Activated CD8-positive, alpha-beta memory T cell treated with anti-CD3 and anti-CD28 coated beads, Interleukin-2, amount 50 U/mL, for 1 hour (primary cell): Measurements from ENCODE around the gene ANKRD61.
"Not testable (repeated sequence)": the region's sequence is repeated elsewhere in the genome, so short reads cannot be mapped to it uniquely, and the experiment has no call there.

Source experiments
- DNase-seq: peaks from one replicate; pipeline ENCODE4 v3.0.0-alpha.2; 2020; ENCODE audit errors: extremely low read depth

Gene ANKRD61

DNA sequence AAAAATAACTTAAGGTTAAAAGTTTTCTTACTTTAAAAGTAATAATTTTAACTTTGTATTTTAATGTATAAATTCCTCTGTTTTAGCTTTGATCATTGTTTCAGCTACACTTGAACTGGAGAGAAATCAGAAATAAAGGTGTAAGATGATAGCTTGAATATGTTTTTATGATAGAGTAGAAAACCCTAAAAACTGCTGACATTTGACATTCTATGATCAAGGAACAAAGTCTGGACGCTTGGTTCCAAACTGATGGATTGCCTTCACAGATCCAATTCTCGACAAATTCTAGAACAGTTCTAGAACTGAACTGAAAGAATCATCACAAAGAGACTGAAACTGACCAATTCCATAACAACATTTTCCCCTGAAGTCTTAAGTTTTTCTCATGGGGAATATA, at the start of gene ANKRD61:
ANKRD61 (plus strand) TSS at position 389 of the 400 bp plus-strand sequence; CDS start at position 389, 0 bp downstream.
- no peak for DNase-seq

DNA sequence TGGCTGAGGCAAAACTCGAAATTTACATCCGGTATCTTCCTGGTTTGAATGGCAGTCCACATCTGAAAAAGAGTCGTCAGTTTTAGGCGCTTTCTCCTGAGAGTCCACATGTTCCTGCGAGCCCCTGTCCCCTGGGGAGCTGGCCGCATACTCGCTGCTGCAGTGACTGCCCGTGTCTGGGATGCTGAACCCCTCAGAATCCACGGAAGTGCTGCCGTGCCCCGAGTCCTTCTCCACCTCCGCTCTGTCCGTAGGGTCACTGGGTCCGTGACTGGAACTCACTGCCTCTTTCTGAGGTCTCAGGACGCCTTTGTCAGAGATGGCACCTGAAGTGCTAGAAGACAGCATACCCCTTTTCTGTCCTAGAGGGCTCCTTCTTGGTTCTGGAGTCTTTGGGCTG, 44.1 kb upstream of the ANKRD61 start:
- DNase-seq, result not testable (repeated sequence)

DNA sequence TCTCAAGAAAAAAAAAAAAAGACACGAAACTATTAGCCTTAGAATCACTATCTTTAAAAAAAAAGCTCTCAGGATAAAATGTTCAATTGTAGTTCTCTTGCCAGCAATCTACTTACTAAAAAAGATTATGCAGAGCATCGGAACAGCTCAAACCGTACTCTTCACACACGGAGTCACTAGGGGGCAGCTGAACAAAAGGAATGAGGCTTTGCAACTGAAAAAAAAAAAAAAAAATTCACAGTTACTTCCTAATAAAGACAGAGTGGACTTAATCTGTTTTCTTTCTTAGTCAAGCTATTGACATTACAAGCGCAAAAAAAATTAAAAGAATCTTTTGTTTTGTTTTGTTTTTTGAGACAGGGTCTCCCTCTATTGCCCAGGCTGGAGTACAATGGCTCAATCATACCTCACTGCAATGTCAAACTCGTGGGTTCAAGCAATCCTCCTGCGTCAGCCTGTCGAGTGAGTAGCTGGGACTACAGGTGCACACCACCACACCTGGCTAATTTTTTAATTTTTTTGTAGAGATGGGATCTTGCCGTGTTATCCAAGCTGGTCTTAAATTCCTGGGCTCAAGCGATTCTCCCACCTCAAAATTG, 33.9 kb upstream of the ANKRD61 start:
- DNase-seq, result peak; percentile 24

DNA sequence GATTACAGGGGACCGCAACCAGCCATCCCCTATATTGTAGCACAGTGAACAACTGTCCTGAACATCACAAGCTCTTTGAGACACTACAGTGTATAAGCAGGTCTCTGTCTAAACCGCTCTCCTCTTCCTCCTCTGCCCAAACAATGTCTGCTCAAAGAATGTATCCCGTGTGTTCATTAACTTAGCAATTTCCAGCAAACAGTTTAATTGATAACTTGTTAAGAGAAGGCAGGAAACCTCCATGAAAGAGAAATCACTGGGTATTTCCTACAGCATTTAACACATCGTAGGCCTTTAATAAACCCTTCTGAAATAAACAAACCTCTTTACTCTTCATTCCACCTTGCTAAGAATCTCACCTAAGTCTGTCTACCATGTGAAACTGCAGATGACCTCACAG, 23.8 kb upstream of the ANKRD61 start:
- no peak for DNase-seq

DNA sequence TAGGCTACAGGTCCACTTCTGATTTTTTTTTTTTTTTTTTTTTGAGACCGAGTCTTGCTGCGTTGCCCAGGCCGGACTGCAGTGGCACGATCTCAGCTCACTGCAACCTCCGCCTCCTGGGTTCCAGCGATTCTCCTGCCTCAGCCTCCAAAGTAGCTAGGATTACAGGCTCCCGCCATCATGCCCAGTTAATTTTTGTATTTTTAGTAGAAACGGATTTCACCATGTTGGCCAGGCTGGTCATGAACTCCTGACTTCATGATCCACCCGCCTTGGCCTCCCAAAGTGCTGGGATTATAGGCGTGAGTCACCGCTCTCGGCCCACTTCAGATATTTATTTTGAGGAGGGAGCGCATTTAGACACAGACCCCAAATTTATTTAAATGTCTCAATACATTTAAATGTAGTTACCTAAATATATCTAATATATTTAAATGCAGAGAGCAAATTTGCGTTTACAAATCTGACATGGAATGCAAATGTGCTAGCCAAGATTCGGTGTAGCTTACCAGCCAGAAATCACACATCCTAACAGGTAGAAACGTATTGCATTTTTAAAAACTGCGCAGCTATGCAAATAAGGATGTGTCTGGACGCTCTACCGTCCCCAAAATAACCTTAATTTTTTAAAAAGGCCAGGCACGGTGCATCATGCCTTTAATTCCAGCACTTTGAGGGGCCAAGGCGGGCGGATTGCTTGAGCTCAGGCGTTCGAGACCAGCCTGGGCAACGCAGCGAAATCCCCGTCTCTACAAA, 23.2 kb upstream of the ANKRD61 start:
- DNase-seq, result not testable (repeated sequence)

DNA sequence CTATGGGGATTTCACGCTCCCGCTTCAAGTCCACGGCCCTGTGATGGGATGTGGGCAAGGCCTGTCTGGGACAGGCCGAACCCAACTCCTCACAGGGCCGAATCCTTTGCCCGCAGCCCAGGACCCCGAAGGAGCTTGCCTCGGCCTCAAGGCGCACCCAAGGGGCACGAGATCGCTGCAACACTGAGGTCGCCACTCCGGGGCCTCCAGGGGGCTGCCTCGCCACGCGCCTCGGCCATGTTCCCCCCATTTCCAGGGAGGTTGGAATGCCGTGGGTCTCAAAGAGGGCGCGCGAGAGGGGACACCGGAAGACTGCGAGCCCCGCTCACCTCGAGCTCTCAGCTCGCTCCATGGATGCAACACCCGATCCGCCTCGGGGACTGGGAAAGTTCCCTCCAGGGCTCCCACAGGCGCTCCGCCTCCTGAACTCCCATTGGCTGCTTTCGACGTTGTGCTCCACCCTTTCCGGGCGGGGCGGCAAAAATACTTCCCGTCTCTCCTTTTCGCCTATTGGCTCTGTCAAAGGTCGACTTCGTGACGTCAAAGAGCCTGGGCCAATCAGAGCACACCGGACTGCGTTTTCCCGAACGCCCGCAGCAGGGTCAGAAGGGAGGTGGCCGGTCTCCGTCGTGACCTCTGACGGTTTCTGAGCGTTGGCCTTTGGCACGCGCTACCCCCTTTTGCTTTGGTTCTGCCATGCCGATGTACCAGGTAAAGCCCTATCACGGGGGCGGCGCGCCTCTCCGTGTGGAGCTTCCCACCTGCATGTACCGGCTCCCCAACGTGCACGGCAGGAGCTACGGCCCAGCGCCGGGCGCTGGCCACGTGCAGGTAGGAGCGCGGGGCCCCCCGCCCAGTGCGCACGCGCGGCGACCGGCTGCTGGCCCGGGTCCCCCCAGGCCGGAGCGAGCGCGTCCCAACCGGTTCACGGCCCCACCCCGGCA, 22.2 kb upstream of the ANKRD61 start, which contains the start of the genes AIMP2 and PMS2:
AIMP2 (plus strand) TSS at position 605 of the 944 bp plus-strand sequence; CDS start at position 697, 92 bp downstream.
PMS2 (minus strand) TSS at position 382 of the 944 bp plus-strand sequence; CDS start at position 352, 30 bp downstream.
- peak; percentile 90 for DNase-seq

DNA sequence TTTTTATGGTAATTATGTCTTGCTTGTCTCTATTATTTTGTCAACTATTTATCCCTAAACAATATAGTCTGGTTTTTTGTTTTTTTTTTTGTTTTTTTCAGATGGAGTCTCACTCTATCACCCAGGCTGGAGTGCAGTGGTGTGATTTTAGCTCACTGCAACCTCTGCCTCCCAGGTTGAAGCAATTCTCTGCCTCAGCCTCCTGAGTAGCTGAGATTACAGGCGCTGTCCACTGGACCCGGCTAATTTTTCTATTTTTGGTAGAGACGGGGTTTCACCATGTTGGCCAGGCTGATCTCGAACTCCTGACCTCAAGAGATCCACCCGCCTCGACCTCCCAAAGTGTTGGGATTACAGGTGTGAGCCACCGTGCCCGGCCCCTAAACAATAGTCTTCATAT, 20.8 kb upstream of the ANKRD61 start:
- DNase-seq, result not testable (repeated sequence)

DNA sequence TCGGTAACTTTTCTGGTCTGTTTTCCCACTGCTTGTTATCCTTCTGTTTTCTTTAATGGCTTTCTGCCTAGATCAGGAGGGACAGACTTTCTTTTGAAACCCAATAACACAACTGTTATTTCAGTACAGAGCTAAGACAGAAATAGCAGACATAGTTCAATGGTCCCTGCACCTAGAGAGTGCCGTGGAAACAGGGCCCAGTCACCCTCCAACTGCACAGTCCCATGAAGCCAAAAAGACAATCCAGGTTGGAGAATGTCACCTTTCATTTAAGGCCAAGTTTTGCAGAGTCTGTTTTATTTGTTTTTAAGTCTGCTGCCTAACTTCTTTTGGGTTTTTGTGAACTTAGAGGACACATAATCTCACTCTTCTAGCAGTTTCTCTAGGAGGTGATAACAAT, 19.6 kb upstream of the ANKRD61 start:
- DNase-seq, result no peak

DNA sequence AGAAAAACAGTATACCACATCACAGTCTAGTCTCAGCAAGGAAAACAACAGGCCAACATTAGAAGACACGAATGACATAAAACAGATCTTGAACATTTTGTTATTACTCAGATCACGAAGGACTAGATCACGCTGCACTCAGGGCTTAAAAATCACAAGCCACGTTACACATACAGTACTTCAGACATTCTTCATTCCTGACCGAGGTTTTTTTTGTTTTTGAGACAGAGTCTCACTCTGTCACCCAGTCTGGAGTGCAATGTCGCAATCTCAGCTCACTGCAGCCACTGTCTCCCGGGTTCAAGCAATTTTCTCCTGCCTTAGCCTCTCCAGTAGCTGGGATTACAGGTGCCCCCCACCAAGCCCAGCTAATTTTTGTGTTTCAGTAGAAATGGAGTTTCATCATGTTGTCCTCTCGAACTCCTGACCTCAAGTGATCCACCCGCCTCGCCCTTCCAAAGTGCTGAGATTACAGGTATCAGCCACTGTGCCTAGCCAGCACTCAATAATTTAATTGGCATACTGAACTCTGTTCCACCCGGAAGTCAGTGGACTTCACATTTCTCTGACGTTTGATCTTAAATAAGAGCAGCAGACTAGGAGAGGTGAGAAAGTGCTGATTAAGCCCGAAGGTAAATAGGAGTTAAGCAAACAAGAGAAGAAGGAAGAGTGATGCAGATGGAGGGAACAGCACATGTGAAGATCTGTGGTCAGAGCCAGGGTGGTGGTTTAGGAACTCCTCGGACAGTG, 18.6 kb upstream of the ANKRD61 start:
- no peak for DNase-seq

DNA sequence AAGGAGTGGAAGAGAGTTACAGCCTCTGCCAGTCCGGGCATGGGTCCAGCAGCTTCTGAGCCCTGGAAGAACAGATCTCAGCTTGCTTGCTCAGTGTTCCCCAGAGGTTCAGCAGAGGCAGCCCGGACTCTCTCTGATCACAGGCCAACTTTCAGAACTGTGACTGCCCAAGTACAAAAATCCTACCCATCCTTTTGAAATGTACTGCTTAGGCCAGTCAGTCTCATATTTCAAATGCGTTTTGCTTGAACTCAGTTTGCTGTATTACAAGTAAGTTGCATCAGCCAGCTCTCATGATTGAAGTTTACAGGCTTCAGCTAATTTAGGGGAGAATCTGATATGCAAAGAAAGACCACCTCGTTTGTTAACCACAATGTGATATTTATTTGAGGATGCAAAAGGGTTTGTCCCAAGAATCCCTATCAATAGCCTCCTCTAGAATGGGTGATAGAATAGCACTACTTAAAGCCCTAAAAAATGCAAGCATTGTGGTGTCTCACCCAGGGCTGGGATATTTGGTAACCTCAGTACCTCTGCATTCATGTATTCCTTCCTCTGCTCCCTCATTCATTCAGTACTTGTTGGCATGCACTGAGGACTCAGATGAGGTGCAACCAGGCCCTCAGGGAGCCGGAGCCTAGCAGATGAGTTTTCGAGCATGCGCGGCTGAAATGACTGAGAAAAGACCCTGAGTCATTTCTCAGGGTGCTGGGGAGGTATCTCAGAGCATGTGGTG, 15.1 kb upstream of the ANKRD61 start:
- DNase-seq, result no peak

DNA sequence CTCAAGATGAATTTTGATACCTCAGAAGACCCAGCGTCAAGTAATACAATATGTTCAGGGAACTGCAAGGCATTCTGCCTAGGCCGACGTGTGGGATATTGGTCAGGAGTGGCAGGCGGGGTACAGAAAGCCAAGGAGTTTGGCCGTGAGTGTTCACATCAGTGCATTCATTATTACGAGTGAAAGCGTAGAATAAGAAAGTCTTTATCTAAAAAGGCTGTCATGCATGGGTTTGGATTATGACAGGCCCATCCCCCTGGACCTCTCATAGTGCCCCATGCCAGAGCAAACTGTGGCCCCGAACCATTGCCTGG, 14.6 kb upstream of the ANKRD61 start:
- no peak for DNase-seq

DNA sequence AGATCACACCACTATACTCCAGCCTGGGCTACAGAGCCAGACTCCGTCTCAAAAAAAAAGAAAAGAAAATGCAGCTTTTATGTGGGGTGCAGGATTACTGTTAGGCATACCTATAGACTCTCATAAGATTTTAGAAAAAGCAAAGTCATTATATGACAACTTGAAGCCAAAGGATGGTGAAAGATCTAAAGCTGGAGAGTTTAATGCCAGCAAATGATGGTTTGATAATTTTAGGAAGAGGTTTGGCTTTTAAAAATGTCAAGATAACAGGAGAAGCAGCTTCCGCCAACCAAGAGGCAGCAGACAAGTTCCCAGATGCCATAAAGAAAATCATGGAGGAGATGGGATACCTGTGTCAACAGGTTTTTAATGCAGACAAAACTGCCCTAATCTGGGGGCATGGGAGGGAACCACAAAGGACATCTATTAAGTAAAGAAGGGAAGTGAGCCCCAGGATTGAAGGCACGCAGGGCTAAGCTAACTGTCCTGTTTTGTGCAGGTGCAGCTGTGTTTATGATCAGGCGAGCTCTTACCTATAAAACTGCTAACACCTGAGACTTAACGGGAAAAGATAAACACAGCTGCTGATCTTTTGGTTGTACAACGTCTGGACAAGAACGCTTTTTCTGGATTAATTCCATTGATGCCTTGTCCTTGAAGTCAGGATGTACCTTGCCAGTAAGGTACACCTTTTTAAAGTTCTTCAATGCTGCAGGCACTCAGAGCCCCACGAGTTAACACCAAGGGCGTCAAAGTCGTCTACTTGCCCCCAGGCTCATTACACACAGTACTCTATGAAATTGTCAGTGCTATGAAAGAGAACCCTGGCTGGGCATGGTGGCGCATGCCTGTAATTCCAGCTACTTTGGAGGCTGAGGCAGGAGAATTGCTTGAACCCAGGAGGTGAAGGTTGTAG, 10.5 kb upstream of the ANKRD61 start:
- no peak for DNase-seq

DNA sequence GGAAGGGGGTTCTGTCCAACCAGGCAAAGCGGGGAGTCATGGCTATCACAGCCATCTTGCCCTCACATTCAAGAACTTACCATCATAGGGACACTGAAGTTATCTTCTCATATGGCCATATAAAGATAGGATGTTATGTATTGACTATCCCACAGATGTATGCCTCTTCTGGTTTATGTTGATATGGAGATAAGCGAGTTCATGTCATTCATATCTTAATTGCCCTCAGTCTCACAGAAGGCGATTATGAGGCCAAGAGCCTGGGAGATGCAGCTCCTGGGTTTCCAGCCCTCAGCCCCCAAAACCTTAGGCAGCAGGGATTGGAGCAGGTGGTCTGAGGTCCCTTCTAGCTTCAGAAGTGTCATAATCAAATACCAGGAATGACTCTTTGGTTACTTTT, 8.5 kb upstream of the ANKRD61 start:
- no peak for DNase-seq

DNA sequence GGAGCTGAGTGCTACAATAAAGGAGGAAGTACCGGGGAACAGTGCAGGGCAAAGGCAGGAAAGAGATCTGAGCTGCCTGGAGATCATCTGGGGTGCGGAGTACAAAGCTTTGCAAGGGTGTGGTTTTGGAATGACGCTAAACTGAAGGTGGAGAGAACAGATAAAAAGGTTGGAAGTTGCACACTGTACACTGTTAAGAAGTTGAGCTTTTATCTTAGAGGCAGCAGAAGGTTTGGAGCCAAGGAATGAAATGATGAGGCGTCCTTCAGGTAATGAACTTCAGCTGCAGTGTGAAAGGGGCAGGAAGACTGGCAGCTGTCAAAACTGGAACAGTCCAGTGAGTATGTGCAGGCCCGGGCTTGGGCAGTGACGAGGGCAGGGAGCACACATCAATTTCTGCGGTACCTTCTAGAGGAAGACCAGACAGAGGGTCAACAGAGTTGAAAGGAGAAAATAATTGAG, 7.2 kb upstream of the ANKRD61 start:
- DNase-seq, result no peak

DNA sequence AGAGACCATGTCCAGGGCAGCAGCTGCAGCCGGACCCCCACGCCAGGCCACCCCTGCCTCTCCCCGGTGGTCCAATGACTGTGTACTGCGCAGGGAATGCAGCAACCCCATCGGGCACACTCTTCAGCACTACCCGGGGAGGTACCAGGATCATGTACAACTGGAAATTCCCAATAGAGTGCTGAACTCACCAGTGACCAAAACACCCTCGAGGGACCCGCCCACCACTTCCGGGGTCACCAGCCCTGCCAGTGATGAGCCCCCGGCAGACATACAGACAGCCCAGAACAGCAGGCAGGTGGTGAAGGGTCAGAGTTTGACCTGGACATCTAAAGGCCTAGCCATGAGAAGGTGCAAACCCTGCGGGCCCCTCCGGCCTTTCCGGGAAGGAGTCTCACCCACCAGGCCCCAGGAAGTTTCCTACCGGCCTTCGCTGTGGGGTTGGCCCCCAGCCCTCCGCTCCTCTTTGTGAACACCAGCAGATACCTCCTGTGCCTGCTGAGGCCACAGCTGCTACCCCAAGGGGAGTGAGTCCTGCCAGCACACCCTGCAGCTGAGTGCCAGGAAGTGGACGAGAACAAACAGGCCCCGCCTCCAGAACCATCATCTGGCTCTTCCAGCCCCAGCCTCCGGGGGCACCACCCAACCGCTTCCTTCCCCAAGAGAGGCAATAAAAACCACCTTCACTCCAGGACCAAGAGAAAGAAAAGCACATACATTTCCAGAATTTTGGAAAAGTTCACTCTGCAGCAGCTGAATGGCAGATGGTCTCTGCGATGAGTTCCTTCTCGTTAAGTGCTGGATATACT, 5.0 kb upstream of the ANKRD61 start:
- DNase-seq, result peak; percentile 29

DNA sequence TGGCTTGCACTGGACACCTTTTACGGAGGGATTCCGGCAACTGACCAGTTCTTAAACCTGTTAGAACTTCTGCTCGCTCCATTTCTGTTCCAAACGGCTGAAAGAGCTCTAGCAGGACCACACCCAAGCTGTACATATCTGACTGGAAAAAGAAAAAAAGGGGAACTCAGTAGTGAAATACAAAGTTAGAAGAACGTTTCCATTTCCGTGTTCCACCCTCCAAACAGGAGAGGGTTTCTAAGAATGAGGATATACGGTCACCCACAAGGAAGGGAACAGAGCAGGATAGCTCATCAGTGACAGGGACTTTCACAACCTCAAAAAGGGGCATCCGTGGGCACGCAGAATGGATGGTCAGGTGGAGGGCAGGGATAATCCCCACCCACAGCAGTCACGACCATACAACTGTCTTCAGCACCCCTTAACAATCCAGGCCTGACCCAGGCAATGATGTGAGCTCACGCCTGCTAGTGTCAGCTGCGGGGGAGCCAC, 4.3 kb upstream of the ANKRD61 start:
- DNase-seq, result no peak

DNA sequence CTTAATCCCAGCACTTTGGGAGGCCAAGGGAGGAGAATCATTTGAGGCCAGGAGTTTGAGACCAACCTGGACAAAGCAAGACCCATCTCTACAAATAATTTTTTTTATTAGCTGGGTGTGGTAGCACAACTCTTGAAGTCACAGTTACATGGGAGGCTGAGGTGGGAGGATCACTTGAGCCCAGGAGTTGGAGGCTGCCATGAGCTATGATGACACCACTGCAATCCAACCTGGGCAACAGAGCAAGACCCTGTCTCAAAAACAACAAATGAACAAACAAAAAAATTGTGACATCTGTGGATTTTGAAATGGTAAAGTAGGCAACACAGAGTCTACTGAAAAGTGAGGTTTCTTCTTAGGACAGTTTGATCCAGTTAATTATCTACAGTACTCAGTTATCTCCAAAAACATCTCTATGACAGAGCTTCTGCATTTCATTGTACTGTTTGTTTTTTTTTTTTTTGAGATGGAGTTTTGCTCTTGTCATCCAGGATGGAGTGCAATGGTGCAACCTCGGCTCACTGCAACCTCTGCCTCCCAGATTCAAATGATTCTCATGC, 3.3 kb upstream of the ANKRD61 start:
- no peak for DNase-seq

DNA sequence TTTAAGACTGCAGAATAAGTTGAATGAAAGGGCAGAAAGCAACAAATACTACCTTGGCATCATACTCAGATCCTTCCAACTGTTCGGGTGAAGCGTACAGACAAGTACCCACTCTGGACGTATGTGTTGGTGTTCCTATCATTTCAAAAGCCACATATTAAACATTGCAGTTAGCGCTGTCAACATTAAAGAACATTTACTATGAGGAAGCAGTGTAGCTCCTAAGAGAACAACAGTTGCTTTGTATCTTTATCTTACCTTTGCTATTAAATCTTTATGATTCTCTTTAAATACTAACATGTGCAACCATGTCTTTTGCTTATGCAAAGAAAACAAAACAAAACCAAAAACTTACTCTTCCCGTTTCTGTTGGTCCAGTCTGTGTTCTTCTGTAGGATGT, 2.6 kb upstream of the ANKRD61 start:
- no peak for DNase-seq
